Type B pancreatic cell (in vitro differentiated cells): ENCODE data around the gene BMP2K. TPM values are rescaled to one million over a fixed set of nuclear protein-coding genes. Genes with fewer than 3 reads are reported as not detected.
A peak's percentile ranks its signal among the peaks of the same experiment; 100 is the strongest.

Source experiments
- DNase-seq: peaks from one replicate; pipeline ENCODE4 v3.0.0; 2021; ENCODE audit warnings: mixed read lengths; ENCODE audit not compliant: unreplicated experiment; ENCODE audit errors: extremely low spot score
- H3K27ac Mint-ChIP-seq: 2 replicates; pipeline ENCODE4 v1.8.0; 2021; ENCODE audit warnings: mild to moderate bottlenecking, mixed read lengths
- H3K27me3 Mint-ChIP-seq: 2 replicates; pipeline ENCODE4 v1.8.0; 2021; ENCODE audit warnings: mixed read lengths
- H3K36me3 Mint-ChIP-seq: 2 replicates; pipeline ENCODE4 v1.8.0; 2021; ENCODE audit warnings: mixed read lengths
- H3K4me1 Mint-ChIP-seq: one replicate; pipeline ENCODE4 v1.8.0; 2021; ENCODE audit warnings: mixed read lengths; ENCODE audit not compliant: unreplicated experiment
- H3K4me3 Mint-ChIP-seq: 2 replicates; pipeline ENCODE4 v1.8.0; 2021; ENCODE audit warnings: mild to moderate bottlenecking, mixed read lengths
- H3K9me3 Mint-ChIP-seq: 2 replicates; pipeline ENCODE4 v1.8.0; 2021; ENCODE audit warnings: mixed read lengths
- total RNA-seq: library from RNA; stranded (reverse); gene quantifications from 2 replicates; pipeline ENCODE4 v1.2.1, GENCODE V29; 2021; ENCODE audit warnings: low replicate concordance
- TF ChIP-seq, protein P1 (sequence below): fragments of 200-600 bp; sonication (generic); conservative IDR thresholded peaks from 2 replicates; pipeline ENCODE4 v1.5.0; 2021; ENCODE audit warnings: antibody characterized with exemption, mild to moderate bottlenecking

Gene BMP2K
- total RNA-seq, 1 donor from 2014 or later = 40.9 TPM

DNA sequence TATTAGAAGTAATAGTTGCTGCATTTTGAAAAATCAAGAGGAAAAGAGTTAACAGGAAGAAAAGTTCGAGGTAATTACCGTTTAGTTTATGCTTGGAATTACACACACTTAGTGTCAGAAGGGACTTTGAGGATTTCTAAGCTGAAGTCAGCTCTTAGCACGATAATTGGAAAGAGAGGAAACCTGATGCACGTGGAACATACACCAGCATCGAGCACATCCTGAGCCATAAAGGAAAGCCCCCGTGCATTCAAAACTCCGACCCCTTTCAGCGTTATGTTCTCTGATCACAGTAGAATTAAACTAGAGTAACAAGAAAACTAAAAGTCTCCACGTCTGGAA is 163.5 kb downstream of the BMP2K start:
- H3K27me3 Mint-ChIP-seq = peaks cover 20% of the 10 kb centered on the region
- DNase-seq = no peak

DNA sequence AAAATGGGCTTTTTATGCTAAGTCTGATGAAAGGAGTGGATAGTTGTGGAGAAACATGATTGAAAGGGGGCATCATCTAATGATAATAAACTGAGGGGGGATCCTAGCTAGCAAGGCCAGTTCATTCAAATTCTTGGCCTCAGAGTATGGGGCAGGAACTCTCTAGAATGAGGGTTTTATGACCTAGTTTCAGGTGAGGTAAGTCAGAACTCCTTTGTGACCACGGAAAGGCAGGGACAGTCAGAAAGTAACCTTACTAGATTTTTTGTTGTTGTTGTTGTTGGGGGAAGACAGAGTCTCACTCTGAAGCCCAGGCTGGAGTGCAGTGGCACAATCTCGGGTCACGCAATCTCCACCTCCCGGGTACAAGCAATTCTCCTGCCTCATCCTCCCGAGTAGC is 164.6 kb downstream of the BMP2K start:
- DNase-seq = no peak
- Mint-ChIP-seq H3K9me3 (no peaks in the 10 kb centered on the region), H3K4me1 (peaks cover 21% of the 10 kb centered on the region), H3K27ac (no peak overlapping the region), H3K4me3 (no peak overlapping the region), H3K36me3 (peaks cover 4% of the 10 kb centered on the region), H3K27me3 (peaks cover 24% of the 10 kb centered on the region)
- TF ChIP-seq, protein P1, sequence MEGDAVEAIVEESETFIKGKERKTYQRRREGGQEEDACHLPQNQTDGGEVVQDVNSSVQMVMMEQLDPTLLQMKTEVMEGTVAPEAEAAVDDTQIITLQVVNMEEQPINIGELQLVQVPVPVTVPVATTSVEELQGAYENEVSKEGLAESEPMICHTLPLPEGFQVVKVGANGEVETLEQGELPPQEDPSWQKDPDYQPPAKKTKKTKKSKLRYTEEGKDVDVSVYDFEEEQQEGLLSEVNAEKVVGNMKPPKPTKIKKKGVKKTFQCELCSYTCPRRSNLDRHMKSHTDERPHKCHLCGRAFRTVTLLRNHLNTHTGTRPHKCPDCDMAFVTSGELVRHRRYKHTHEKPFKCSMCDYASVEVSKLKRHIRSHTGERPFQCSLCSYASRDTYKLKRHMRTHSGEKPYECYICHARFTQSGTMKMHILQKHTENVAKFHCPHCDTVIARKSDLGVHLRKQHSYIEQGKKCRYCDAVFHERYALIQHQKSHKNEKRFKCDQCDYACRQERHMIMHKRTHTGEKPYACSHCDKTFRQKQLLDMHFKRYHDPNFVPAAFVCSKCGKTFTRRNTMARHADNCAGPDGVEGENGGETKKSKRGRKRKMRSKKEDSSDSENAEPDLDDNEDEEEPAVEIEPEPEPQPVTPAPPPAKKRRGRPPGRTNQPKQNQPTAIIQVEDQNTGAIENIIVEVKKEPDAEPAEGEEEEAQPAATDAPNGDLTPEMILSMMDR = no peak

More for the DNA sequence above, 163.5 kb downstream of the BMP2K start:
- Mint-ChIP-seq H3K27ac (peak overlapping the region; percentile 77), H3K36me3 (peaks cover 4% of the 10 kb centered on the region), H3K9me3 (no peaks in the 10 kb centered on the region), H3K4me1 (peaks cover 21% of the 10 kb centered on the region), H3K4me3 (peak overlapping the region; percentile 90)
- TF ChIP-seq, protein P1 = no peak

- TF ChIP-seq, protein P1 = no peak
- no peak overlapping the region for H3K27ac Mint-ChIP-seq
- H3K36me3 Mint-ChIP-seq = no peaks in the 10 kb centered on the region
- no peaks in the 10 kb centered on the region for H3K9me3 Mint-ChIP-seq
- H3K27me3 Mint-ChIP-seq = peaks cover 43% of the 10 kb centered on the region
- no peak overlapping the region for H3K4me3 Mint-ChIP-seq
- DNase-seq = no peak
- peaks cover 6% of the 10 kb centered on the region for H3K4me1 Mint-ChIP-seq
Measured at GRCh38 chr4:78944381-78944780, 168.2 kb downstream of the BMP2K start.

- DNase-seq = no peak
- no peak overlapping the region for H3K27ac Mint-ChIP-seq
- no peaks in the 10 kb centered on the region for H3K9me3 Mint-ChIP-seq
- no peak overlapping the region for H3K4me3 Mint-ChIP-seq
- no peaks in the 10 kb centered on the region for H3K36me3 Mint-ChIP-seq
- H3K27me3 Mint-ChIP-seq = peaks cover 43% of the 10 kb centered on the region
- no peaks in the 10 kb centered on the region for H3K4me1 Mint-ChIP-seq
- TF ChIP-seq, protein P1 = no peak
Measured at GRCh38 chr4:78945651-78946179, 169.6 kb downstream of the BMP2K start.

- H3K4me3 Mint-ChIP-seq = no peak overlapping the region
- TF ChIP-seq, protein P1 = no peak
- peaks cover 39% of the 10 kb centered on the region for H3K27me3 Mint-ChIP-seq
- H3K4me1 Mint-ChIP-seq = peaks cover 5% of the 10 kb centered on the region
- no peaks in the 10 kb centered on the region for H3K36me3 Mint-ChIP-seq
- H3K27ac Mint-ChIP-seq = no peak overlapping the region
- H3K9me3 Mint-ChIP-seq = no peaks in the 10 kb centered on the region
- no peak for DNase-seq
Measured at GRCh38 chr4:78949735-78950134, 173.6 kb downstream of the BMP2K start.
